ENCODE data around the gene RAB11FIP4.

DNA sequence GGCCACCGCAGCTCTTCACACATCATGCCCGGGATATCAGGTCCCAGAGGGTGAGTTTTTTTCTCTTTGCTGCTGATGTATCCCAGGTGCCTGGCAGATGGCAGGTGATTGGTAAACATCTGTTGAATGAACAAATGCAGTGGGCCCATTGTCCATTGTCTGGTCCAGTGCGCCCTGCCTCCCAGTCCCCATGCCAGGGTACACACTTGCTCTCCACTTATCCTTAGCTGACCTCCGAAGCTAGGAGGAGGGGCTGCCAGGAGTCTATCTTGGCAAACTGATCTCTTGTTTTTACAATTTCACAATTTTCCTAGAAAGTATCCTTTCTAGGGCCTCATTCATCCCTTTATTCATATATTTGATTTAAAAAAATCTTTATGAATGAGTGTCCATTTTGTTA lies 196.0 kb downstream of the RAB11FIP4 start:
- TF ChIP-seq, protein P1, sequence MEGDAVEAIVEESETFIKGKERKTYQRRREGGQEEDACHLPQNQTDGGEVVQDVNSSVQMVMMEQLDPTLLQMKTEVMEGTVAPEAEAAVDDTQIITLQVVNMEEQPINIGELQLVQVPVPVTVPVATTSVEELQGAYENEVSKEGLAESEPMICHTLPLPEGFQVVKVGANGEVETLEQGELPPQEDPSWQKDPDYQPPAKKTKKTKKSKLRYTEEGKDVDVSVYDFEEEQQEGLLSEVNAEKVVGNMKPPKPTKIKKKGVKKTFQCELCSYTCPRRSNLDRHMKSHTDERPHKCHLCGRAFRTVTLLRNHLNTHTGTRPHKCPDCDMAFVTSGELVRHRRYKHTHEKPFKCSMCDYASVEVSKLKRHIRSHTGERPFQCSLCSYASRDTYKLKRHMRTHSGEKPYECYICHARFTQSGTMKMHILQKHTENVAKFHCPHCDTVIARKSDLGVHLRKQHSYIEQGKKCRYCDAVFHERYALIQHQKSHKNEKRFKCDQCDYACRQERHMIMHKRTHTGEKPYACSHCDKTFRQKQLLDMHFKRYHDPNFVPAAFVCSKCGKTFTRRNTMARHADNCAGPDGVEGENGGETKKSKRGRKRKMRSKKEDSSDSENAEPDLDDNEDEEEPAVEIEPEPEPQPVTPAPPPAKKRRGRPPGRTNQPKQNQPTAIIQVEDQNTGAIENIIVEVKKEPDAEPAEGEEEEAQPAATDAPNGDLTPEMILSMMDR (IDR thresholded peaks at IDR 0.05) = no peak
- no peak for TF ChIP-seq POLR2A (IDR thresholded peaks at IDR 0.05)
